Fibroblast of skin of abdomen (primary cell): ENCODE data around the gene TMPRSS11E. TPM values are rescaled to one million over a fixed set of nuclear protein-coding genes. Genes with fewer than 3 reads are reported as not detected.
"Not testable (repeated sequence)": the region's sequence is repeated elsewhere in the genome, so short reads cannot be mapped to it uniquely, and the experiment has no call there.

ENCODE experiments used
- DNase-seq: peaks from one replicate; pipeline ENCODE4 v3.0.0-alpha.2; 2013
- polyA plus RNA-seq, 2 experiments: library from polyadenylated mRNA; unstranded; fragments of 120-200 nt; gene quantifications; one replicate each; pipeline ENCODE4 v1.2.1, GENCODE V29; 2013; ENCODE audit not compliant: insufficient read length in 2 of 2

TMPRSS11E gene, protein sequence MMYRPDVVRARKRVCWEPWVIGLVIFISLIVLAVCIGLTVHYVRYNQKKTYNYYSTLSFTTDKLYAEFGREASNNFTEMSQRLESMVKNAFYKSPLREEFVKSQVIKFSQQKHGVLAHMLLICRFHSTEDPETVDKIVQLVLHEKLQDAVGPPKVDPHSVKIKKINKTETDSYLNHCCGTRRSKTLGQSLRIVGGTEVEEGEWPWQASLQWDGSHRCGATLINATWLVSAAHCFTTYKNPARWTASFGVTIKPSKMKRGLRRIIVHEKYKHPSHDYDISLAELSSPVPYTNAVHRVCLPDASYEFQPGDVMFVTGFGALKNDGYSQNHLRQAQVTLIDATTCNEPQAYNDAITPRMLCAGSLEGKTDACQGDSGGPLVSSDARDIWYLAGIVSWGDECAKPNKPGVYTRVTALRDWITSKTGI
- not detected for polyA plus RNA-seq (2013, experiment 1 of 2; ENCODE audit: insufficient read length)
- not detected for polyA plus RNA-seq (2013, experiment 2 of 2; ENCODE audit: insufficient read length)

DNA sequence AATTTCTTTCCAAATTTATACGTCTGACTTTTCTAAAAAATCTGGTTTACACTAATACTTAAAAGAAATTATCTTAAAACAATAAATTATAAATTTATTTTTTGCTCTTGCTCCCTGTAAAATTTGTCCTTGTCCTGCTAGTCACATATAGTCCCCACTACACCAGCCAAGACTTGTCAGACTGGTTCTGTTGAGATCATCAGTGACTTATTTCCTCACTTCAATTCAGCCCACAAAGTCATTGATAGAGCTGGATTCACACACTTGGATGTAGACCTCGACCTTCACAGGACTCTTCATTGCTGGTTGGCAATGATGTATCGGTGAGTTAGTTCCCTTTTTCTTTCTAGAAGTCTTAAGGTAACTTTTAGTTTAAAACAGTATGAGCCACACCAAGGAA is at the start of gene TMPRSS11E:
TSS of gene TMPRSS11E (plus strand) at position 263 of the 400 bp plus-strand sequence. CDS start at position 313, 50 bp downstream.
- no peak for DNase-seq

DNA sequence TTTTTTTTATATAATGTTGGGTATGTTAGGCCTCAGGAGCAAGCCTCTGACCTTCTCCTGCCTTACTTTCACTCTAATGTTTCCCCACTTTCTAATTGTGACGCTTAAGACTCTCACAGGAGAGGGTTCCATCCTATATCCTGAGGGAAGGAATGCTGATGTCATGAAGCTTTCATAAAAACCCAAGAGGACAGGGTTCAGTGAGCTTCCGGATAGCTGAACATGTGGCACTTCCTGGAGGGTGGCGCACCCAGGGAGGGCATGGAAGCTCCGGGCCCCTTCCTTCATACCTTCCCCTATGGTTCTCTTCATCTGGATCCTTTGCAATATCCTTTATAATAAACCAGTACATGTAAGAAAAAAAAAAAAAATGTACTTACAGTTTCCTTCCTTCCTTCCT is 48.0 kb upstream of the TMPRSS11E start:
- no peak for DNase-seq

DNA sequence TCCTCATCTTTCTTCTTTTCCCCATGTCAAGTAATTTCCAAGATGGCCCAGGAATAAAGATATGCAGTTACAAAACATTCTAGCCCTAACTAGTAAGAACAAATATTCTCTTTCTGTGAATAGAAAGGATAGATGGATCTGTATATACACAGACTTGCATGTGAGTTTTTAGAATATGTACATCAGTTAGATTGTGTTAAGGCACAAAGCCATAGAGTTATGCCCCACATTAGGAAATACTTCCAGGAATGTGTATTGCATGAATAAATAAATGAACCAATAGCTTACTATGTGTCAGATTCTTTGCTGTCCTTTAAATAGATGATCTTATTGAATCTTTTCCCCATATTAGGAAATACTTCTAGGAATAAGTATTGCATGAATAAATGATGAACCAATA is 46.0 kb upstream of the TMPRSS11E start:
- DNase-seq = peak; percentile 4

GRCh38 chr4:68404153-68404552 is 43.1 kb upstream of the TMPRSS11E start:
- DNase-seq = no peak

DNA sequence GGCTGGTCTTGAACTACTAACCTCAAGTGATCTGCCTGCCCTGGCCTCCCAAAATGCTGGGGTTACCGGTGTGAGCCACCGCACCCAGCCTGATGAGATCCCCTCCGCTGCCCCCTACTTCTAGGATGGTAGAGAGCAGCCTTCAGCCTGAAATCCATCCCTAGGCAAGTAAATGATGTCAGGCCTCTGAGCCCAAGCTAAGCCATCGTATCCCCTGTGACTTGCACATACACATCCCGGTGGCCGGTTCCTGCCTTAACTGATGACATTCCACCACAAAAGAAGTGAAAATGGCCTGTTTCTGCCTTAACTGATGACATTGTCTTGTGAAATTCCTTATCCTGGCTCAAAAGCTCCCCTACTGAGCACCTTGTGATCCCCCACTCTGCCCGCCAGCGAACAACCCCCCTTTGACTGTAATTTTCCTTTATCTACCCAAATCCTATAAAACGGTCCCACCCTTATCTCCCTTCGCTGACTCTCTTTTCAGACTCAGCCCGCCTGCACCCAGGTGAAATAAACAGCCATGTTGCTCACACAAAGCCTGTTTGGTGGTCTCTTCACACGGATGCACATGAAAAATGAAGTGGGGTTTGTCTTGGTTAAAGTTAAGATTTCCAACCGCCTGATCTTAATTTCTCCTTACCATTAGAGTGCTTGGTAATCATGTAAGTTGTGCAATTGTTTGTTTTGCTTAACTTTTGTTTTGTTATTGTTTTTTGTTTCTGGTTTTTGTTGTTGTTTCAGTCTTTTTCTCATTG is 41.4 kb upstream of the TMPRSS11E start:
- DNase-seq = not testable (repeated sequence)

- DNase-seq = no peak
Observed at GRCh38 chr4:68406479-68406859, 40.8 kb upstream of the TMPRSS11E start.

DNA sequence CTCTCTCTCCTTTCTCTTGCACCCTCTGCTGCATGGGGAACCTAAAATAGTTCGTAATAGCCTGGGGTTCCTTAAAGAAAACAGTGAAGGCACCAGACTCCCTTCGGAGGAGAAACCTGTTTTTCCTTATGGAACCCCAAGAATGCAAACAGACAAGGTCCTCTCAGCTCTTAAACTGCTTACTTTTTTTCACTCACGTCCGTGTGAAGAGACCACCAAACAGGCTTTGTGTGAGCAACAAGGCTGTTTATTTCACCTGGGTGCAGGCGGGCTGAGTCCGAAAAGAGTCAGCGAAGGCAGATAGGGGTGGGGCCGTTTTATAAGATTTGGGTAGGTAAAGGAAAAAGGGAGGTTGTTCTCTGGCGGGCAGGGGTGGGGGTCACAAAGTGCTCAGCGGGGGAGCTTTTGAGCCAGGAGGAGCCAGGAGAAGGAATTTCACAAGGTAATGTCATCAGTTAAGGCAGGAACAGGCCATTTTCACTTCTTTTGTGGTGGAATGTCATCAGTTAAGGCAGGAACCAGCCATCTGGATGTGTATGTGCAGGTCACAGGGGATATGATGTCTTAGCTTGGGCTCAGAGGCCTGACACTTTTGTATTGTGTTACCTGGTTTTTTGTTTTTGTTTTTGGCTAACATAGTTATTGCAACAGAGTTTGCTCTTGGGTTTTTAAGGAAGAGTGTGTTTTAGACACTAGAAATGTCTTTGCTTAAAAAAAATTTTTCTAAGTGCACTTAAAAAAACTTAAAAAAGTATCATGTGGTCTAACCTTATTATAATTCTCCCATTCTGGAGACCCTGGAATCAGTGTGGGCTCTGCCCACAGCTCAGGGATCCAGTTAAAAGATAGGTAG is 40.0 kb upstream of the TMPRSS11E start:
- DNase-seq = not testable (repeated sequence)

- no peak for DNase-seq
Observed at GRCh38 chr4:68407868-68408190, 39.4 kb upstream of the TMPRSS11E start.

DNA sequence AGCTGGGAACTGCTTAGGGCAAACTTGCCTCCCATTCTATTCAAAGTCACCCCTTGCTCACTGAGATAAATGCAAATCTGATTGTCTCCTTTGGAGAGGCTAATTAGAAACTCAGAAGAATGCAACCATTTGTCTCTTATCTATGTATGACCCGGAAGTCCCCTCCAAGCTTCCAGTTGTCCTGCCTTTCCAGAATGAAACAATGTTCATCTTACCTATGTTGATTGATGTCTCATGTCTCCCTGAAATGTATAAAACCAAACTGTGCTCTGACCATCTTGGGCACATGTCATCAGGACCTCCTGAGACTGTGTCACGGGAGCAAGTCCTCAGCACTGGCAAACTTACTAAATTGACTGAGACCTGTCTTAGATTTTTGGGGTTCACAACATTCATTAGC is 37.1 kb upstream of the TMPRSS11E start:
- DNase-seq = no peak

GRCh38 chr4:68410643-68411042 is 36.6 kb upstream of the TMPRSS11E start:
- DNase-seq = no peak

GRCh38 chr4:68412031-68412430 is 35.2 kb upstream of the TMPRSS11E start:
- DNase-seq = not testable (repeated sequence)

DNA sequence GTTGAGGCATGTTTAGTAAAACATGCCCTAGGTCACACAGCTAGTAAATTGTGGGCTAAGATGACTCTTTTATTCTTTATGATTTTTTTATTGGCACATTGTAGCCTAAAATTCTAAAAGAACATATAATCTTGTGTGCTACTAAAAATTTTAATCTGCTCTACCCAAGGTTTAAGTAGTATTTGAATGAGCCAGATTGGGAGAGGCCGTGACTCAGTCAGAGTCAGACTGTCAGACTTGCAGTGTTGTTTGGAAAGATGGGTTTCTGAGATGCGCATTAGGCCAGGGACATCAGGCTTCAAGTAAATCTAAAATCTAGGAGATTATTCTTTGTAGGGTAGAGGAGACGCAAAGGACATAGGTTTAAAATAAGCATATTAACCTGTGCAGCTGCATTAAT is 30.7 kb upstream of the TMPRSS11E start:
- no peak for DNase-seq

DNA sequence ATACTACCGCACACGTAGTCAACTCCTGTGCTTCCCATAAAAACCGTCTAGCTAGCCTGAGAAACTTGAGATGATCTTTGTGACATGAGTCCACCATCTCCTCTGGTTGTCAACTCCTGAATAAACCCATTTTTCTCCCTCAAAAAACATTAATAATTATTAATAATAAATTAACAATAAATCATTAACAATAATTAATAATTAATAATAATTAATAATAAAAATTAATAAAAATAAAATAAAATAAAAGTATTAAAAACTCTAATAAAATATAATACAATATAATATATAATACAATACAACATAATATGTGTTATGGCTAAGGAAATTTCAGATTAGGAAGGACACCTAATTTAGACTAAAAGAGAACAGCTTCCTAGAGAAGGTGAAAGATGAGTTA is 20.7 kb upstream of the TMPRSS11E start:
- DNase-seq = no peak

GRCh38 chr4:68430337-68430736 is 16.9 kb upstream of the TMPRSS11E start:
- DNase-seq = no peak

DNA sequence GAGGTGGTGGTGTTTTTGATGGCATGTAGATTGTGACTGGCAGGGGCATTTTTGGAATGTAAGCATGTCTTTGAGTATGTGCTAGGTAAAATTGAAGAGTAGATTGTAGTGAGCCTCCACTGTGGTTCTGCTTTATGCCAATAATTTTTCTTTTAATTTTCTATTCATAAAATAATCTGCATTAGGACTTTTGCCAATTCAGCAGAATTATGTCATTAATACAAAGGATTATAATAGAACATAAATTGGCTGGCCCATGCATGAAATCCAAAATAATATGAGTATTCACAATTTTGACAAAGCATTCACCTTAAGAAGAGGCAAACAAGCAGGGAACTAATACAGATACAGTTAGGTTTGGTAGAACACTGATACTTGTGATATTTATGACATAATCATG is 14.9 kb upstream of the TMPRSS11E start:
- no peak for DNase-seq

DNA sequence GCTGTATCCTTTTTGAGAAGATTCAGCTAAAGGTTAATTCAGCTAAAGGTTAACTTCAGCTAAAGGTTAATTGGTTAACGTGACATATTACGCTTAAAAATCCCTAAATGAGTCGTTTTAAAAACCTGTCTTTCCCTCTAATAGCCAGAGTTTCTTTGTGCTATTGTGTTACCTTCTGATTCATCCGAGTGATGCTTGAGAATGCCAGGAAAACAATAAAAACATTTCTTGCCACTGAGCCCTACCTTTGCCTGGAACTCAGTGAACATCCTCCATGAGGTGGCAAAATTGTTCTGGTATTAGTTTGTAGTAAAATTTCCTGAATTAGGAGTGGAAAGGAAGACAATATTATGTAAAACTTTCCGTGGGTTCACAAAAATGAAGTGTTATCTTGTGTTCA is 13.7 kb upstream of the TMPRSS11E start:
- no peak for DNase-seq

DNA sequence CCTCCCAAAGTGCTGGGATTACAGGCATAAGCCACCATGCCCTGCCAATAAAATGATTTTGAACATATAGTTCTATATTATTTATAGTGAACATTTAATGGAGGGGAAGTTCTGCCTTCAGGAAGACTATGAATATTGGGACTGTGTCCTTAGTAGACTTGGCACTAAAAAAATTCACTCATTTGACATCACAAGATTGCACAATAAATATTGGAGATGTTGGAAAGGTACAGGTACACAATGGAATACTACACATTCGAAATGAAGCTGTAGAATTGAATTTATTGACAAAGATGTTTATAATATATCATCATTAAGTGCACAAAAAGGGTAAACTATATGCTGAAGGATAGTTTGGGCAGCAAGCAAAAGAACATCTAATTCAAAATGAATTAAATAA is 13.0 kb upstream of the TMPRSS11E start:
- DNase-seq = no peak

GRCh38 chr4:68434836-68435235 is 12.4 kb upstream of the TMPRSS11E start:
- DNase-seq = no peak

GRCh38 chr4:68445111-68445510 is 2.2 kb upstream of the TMPRSS11E start:
- DNase-seq = no peak

DNA sequence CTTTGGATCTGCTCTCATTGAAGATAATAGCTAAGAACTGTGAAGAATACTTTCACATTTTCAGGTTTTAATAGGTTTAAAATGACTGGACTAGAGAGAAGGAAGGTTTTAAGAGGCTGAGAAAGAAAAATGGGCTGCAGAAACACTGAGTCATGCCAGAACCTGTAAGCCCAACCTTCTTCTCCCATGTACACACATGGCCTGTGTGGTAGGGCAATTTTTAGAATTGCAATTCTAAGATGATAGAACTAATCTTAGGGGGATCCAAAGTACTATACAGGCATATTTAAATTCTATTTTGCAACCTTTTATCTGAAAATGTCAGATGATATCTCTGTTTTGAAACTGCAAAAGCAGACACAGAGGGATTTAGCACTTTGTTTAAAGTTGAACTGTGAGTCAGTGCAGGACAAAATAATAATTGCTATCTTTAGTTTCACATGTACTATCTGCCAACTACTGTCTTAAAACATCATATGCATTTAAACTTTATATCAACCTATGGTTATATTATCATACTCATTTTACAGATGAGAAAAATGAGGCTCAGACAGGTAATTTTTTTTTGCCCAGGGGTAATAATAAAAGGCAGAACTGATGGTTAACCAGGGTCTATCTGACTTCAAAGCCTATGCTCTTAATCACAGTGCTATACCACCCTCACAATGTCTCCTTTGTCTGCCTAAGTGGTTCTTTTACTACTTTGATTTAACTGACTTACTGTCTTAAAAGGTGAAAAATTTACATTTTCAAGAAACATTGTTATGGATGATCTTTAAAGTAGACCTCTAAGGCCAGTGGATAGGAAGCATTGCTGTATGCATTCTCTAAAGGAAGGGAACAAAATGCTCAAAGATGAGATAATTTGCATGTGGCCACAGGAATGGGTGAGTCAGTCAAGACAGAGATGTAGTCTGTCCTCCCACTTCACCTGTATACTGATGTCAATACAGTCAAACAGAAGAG is 4.3 kb downstream of the TMPRSS11E start:
- DNase-seq = no peak

DNA sequence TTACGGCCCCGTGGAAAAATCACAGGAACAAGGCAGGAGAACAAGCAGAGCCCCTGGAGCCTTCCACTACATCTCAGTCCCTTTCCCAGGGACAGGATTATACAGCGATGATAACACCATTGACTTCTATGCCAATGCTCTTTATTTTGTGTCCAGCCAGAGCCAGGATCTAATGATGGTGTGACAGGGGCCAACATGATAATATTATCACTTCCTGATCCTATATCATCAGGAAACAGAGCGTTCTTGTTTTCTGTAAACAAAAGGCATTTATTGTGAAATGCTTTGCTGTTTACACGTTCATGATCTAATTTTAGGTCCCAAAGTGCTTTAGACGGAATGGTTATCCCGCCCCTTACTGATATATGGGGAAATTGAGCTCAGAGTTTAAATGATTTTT is 12.8 kb downstream of the TMPRSS11E start:
- no peak for DNase-seq

DNA sequence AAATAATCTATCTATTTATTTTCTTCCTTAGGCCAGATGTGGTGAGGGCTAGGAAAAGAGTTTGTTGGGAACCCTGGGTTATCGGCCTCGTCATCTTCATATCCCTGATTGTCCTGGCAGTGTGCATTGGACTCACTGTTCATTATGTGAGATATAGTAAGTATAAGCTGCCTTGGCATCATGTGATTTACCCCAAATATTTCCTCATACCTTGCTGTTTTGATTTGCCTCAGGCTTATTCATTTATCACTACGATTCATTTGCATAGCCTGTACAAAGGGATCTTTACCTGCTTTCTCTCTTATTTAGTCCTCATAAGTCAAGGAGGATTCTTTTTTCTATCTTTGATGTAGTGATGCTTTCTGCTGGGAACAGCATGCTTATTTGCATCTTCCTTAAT is 14.5 kb downstream of the TMPRSS11E start:
- no peak for DNase-seq
